Karpas-422 (cell line): ENCODE data around the gene TBPL2. TPM values are rescaled to one million over a fixed set of nuclear protein-coding genes. Genes with fewer than 3 reads are reported as not detected.

Experiments used
- small RNA-seq: library from RNA; depleted of rRNA; stranded (forward); fragments of <200 nt; gene quantifications from one replicate; pipeline ENCODE3, GENCODE V24; 2014
- total RNA-seq: library from RNA; depleted of rRNA; stranded (reverse); fragments of >200 nt; shearing (Covaris generic); gene quantifications from 2 replicates; pipeline ENCODE4 v1.2.3, GENCODE V29; 2014; ENCODE audit warnings: low replicate concordance; rRNA removed

TBPL2 gene
- total RNA-seq, 1 experiment from 2014 or later, result not detected

Small RNA genes lying within 50 kb of the gene (small RNA-seq; reads per million reads assigned to genes)
- not detected for gene AL356801.1

Other genes with a start within 250 kb of the TBPL2 start
- gene DLGAP5, start 249.0 kb downstream of the TBPL2 start, total RNA-seq, result 24.0 and 42.4 TPM in 2 replicates
- gene FBXO34, start 169.2 kb downstream of the TBPL2 start, total RNA-seq, result 59.0 and 62.3 TPM in 2 replicates
- 12.6 and 13.2 TPM in 2 replicates for gene ATG14, start 28.8 kb downstream of the TBPL2 start, total RNA-seq
- gene KTN1, start 139.6 kb upstream of the TBPL2 start, total RNA-seq, result 150 and 212 TPM in 2 replicates